ENCODE data around the gene DYNC1LI2.
A peak's percentile ranks its signal among the peaks of the same experiment; 100 is the strongest.
"Not testable (repeated sequence)": the region's sequence is repeated elsewhere in the genome, so short reads cannot be mapped to it uniquely, and the experiment has no call there.

The DYNC1LI2 gene

GRCh38 chr16:66695935-66696668 is 55.3 kb downstream of the DYNC1LI2 start:
- DNase-seq: peak; percentile 8

DNA sequence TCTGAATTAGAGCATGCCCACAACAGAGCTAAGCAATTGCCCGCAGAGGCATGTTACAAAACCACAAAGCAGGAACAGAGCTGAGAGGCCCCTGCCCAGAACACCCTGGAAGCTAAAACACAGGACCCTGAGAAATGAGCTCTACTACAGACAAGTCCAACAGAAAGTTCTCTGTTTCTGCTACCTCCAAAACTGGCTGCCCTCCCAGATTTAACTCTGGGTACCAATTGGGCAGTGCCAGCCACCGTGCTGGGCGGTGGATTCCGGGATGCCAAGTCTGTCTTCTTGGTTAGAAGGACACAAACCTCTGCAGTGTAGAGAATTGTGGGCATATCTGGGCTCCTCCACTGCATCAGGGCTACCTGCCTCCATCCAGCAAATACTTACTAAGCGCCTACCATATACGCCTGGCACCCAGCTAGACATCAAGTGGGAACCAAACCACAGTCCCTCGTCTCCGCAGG is 55.9 kb downstream of the DYNC1LI2 start:
- no peak for DNase-seq

DNA sequence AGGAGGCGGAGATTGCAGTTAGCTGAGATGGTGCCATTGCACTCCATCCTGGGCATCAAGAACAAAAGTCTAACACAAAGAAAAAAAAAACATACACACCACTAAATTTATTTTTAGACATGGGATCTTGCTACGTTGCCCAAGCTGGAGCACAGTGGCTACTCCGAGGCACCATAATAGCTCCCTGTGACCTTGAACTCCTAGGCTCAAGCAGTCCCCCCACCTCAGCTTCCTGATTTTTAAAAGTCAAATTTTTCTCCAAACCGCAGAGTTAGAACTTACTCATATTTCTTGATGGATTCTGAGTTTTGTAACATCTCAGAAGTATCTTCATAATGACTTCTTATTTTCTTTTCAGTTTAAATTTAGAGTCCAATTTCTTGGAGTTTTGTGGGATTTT is 58.3 kb downstream of the DYNC1LI2 start:
- DNase-seq: no peak

- DNase-seq: no peak
Measured at GRCh38 chr16:66692341-66692740, 59.1 kb downstream of the DYNC1LI2 start.

- DNase-seq: no peak
Measured at GRCh38 chr16:66691234-66691633, 60.2 kb downstream of the DYNC1LI2 start.

- DNase-seq: no peak
Measured at GRCh38 chr16:66690106-66690847, 61.1 kb downstream of the DYNC1LI2 start.

GRCh38 chr16:66689282-66689681 is 62.1 kb downstream of the DYNC1LI2 start:
- DNase-seq: no peak

- no peak for DNase-seq
Measured at GRCh38 chr16:66687906-66688625, 63.3 kb downstream of the DYNC1LI2 start.

GRCh38 chr16:66685501-66686115 is 65.8 kb downstream of the DYNC1LI2 start:
- DNase-seq: not testable (repeated sequence)

GRCh38 chr16:66682271-66682670 is 69.1 kb downstream of the DYNC1LI2 start:
- DNase-seq: no peak

GRCh38 chr16:66681676-66682075 is 69.7 kb downstream of the DYNC1LI2 start:
- no peak for DNase-seq

- no peak for DNase-seq
Measured at GRCh38 chr16:66678337-66678736, 73.1 kb downstream of the DYNC1LI2 start.

- no peak for DNase-seq
Measured at GRCh38 chr16:66677836-66678235, 73.6 kb downstream of the DYNC1LI2 start.

DNA sequence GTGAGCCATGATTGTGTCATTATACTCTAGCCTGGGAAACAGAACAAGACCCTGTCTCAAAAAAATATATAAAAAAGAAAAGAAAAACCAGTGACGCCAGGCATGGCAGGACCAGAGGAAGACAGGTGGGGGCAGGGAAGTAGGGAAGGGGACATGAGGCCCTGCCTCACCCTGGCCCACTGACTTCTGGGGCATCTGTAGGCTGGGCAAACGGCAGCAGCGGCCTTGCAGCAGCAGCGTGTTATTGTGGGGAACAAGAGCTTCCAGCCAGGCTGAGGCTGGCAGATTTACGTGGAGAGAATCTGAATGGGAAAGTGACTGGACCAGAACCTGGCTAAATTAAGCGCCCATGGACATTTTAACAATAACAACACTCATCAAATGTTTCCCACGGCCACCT is 74.2 kb downstream of the DYNC1LI2 start:
- DNase-seq: no peak

DNA sequence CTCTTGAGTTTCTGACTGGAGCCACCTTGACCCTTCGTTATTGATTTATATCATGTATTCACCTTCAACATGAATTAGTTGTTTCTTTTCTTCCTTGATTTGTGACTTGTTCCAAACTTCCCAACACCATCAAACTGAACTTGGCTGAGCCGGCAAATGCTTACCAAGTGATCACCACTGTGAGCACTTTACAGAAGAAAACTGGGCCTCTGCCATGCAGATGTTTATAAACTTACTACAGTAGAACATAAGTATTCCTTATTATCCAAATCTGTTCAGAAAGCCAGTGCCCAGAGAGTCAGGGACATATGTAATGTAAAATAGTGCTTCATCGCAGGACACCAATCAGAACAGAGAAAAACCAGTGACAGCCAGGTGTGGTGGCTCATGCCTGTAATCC is 74.8 kb downstream of the DYNC1LI2 start:
- DNase-seq: no peak

- no peak for DNase-seq
Measured at GRCh38 chr16:66673691-66674090, 77.7 kb downstream of the DYNC1LI2 start.

Data from effector CD4-positive, alpha-beta T cell (primary cell).